Coronary artery (tissue), 2 donors: Measurements from ENCODE around the gene DTNA.

Experiments
- DNase-seq: peaks from one replicate; pipeline ENCODE4 v3.0.0-alpha.2; 2017; ENCODE audit warnings: low spot score
- H3K27ac ChIP-seq, 2 donors: fragments of 200-600 bp; sonication (generic); one replicate each; pipeline ENCODE4 v1.5.1; 2016 to 2019
- H3K4me3 ChIP-seq: fragments of 200-600 bp; sonication (generic); 2 replicates; pipeline ENCODE4 v1.5.1; 2016; ENCODE audit warnings: mild to moderate bottlenecking, moderate library complexity
- TF ChIP-seq, protein P1 (sequence below): fragments of 200-600 bp; sonication (generic); IDR thresholded peaks from one replicate; pipeline ENCODE4 v1.5.1; 2019; ENCODE audit warnings: antibody characterized with exemption

Gene DTNA

DNA sequence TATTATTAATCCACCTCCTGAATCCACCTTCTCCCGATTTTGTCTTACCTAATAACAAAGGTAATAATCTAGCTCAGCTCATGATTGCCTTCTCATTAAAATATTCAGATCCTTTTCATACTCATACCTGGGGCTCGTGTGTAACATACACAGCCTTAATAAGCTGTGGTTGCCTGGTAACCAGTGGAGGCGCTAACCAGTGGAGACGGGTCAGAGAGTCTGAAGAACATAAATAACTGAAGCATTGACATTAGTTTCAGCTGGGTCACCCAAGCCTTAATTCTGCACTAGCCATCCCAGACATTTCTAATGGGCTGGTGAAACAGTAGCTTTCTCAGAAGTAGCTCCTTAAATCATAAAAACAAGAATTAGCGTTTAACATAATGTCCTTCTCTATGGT lies 14.8 kb upstream of the DTNA start:
- no peak overlapping the region for H3K27ac ChIP-seq
- H3K4me3 ChIP-seq: no peak overlapping the region
- no peak for DNase-seq
- TF ChIP-seq, protein P1, sequence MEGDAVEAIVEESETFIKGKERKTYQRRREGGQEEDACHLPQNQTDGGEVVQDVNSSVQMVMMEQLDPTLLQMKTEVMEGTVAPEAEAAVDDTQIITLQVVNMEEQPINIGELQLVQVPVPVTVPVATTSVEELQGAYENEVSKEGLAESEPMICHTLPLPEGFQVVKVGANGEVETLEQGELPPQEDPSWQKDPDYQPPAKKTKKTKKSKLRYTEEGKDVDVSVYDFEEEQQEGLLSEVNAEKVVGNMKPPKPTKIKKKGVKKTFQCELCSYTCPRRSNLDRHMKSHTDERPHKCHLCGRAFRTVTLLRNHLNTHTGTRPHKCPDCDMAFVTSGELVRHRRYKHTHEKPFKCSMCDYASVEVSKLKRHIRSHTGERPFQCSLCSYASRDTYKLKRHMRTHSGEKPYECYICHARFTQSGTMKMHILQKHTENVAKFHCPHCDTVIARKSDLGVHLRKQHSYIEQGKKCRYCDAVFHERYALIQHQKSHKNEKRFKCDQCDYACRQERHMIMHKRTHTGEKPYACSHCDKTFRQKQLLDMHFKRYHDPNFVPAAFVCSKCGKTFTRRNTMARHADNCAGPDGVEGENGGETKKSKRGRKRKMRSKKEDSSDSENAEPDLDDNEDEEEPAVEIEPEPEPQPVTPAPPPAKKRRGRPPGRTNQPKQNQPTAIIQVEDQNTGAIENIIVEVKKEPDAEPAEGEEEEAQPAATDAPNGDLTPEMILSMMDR: no peak

DNA sequence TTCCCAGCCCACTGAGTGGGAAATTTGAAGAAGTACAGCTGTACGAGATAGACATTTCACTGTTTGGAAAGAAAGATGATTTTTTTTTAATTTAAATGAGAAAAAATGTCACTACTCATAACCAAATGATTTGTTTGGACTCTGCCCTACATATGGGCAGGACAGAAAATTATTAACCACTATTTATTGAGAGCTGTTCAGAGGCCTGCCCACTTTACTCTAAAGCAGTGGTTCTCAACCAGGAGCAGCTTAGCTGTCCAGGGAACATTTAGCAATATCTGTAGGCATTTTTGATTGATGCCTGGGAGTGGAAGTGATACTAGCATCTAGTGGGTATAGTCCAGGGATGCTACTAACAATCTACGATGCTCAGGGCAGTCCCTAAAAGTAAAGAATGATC lies 13.4 kb upstream of the DTNA start:
- TF ChIP-seq, protein P1: no peak
- no peak overlapping the region for H3K4me3 ChIP-seq
- H3K27ac ChIP-seq: no peak overlapping the region
- DNase-seq: no peak

DNA sequence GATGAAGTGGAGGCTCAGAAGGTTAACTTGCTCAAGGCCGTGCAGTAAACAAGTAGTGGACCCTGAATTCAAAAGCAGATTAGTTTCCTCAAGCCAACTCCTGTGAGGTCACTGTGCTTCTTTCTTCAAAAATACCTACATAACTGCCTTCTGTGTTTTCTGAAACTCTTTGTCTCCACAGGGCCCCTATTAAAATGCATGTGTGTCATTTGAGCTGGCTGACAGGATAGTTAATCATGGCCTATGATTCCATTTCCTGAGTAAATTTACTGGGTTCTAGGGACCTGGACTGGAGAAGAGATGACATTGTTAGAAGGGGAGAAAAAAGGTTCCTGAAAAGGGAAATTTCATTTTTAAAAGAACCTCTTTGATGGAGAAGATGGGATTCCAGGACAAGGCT lies 12.9 kb upstream of the DTNA start:
- H3K4me3 ChIP-seq: no peak overlapping the region
- TF ChIP-seq, protein P1: no peak
- no peak overlapping the region for H3K27ac ChIP-seq
- DNase-seq: no peak

DNA sequence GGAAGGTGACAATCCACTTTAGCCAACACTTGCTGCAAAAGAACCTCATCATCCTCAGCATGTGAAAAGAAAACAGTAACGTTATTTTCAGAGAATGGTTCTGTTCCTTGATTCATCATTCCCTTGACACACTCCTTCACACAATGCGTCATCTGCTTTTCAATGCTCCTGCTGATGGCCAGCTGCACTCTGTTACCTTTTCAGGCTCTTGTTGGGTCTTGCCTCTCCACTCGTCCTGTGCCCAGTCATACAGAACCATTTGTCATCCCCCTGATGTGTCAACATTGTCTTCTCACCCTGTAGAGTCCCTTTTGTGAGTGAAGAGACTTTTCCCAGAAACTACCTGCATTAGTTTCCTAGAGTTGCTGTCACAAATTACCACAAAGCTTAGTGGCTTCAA lies 12.2 kb upstream of the DTNA start:
- Histone ChIP-seq H3K4me3 (no peak overlapping the region), H3K27ac (no peak overlapping the region)
- DNase-seq: no peak
- TF ChIP-seq, protein P1: no peak

DNA sequence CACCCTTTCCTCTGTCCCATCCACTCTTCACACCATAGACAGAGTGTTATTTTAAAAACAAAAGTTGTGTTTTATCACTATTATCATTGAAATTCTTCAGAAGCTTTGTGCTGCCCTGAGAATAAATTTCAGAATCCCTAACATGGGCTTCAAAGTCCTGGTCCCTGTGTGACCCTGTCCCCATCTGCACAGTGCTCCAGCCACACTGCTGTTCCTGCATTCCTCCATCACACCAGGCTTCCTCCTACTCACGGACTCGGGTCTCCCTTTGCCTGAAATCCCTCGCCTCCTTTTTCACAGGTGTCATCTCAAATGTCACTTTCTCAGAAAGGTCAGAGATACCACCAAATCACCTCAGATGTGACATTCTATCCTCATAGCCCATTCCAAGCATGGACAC lies 8.2 kb upstream of the DTNA start:
- Histone ChIP-seq H3K27ac (no peak overlapping the region), H3K4me3 (no peak overlapping the region)
- no peak for DNase-seq
- TF ChIP-seq, protein P1: no peak

DNA sequence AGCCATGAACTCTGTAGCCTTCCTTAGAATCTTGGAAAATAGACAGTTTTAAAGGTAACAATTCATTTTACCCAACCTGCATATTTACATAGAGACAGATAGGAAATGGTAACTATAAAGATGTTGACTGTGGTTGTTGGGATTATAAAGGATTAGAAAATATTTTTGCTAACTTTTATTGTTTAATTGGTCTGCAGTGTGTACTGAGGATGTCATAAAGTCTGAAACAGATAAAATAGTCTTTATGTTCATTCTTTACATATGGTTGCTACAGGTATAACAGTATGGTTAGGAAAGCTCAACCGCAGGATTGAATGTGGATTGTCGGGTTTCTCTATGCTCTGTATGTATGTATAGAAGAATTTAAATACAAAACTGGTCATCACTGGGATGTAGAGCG lies 7.3 kb upstream of the DTNA start:
- Histone ChIP-seq H3K4me3 (no peak overlapping the region), H3K27ac (no peak overlapping the region)
- DNase-seq: no peak
- TF ChIP-seq, protein P1: no peak

DNA sequence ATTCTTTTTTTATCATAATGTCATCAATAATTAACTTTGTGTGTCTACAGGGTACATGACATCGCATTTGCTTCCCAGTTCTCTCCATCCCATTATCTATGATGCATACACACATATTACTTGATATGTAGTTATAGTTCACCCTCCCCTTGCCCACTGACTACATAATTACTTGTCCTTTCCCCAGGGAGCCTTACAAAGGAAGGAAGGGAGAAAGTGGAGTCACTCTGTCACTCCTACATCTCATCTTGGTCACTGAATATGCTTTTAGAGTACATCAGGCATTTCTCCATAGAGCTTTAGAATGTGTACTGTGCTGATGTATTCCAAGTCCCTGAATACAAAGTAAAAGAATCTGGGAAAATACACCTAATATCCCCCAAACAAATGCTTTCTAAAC lies 6.0 kb upstream of the DTNA start:
- no peak overlapping the region for H3K4me3 ChIP-seq
- TF ChIP-seq, protein P1: no peak
- no peak overlapping the region for H3K27ac ChIP-seq
- DNase-seq: no peak
